B cell (primary cell): ENCODE data around the gene EFCAB13. TPM values are rescaled to one million over a fixed set of nuclear protein-coding genes. Genes with fewer than 3 reads are reported as not detected.
A peak's percentile ranks its signal among the peaks of the same experiment; 100 is the strongest.

Source experiments
- ATAC-seq: fragments of 200-7000 bp; cut with Tn5 transposase; one replicate; pipeline ENCODE4 v1.10.0; 2021; ENCODE audit warnings: low read depth, mild to moderate bottlenecking, moderate number of reproducible peaks, moderate library complexity
- CTCF ChIA-PET: fragments of 350-600 bp; sonication (Branson Sonifier 250); formaldehyde crosslinking; loops from one replicate; lab custom pipeline; 2021; ENCODE audit warnings: antibody characterized with exemption, inconsistent platforms; lab: Charles Lee
- POLR2A ChIA-PET: fragments of 350-600 bp; sonication (Branson Sonifier 250); formaldehyde crosslinking; loops from one replicate; lab custom pipeline; 2021; ENCODE audit warnings: antibody characterized with exemption; lab: Charles Lee
- DNase-seq: peaks from one replicate; pipeline ENCODE4 v3.0.0; 2013
- H2AFZ ChIP-seq: 2 replicates; pipeline ENCODE4 v1.6.1; 2012; ENCODE audit warnings: mild to moderate bottlenecking, low read depth, low read length; ENCODE audit not compliant: insufficient read depth, poor library complexity, severe bottlenecking
- H3K27ac ChIP-seq, 2 donors: 1 replicate in 1 of 2; 2 replicates in 1 of 2; pipeline ENCODE4 v1.5.1; 2012 to 2013; ENCODE audit warnings: low read length in 2 of 2, mild to moderate bottlenecking in 2 of 2, moderate library complexity in 1 of 2
- H3K27me3 ChIP-seq, 4 experiments: fragments of 200-600 bp in 1 of 4; sonication (generic) in 1 of 4; replicated peaks in 1 of 4; 1 replicate in 2 of 4; 2 replicates in 2 of 4; pipeline versions ENCODE4 v1.6.1 to v1.7.0; 2013 to 2016; ENCODE audit warnings: low read length in 3 of 4, mild to moderate bottlenecking in 2 of 4, mixed read lengths in 1 of 4, moderate library complexity in 1 of 4; ENCODE audit not compliant: insufficient read depth in 4 of 4, control insufficient read depth in 3 of 4; ENCODE audit errors: control extremely low read depth in 1 of 4
- H3K36me3 ChIP-seq, 2 experiments: replicated peaks in 1 of 2; 1 replicate in 1 of 2; 2 replicates in 1 of 2; pipeline versions ENCODE4 v1.6.1 to v1.7.1; 2013; ENCODE audit warnings: low read length in 1 of 2; ENCODE audit not compliant: insufficient read depth in 2 of 2, control insufficient read depth in 1 of 2; ENCODE audit errors: control extremely low read depth in 1 of 2, extremely low read depth in 1 of 2
- H3K4me1 ChIP-seq, 2 donors: fragments of 200-600 bp in 1 of 2; sonication (generic) in 1 of 2; 1 replicate in 1 of 2; 2 replicates in 1 of 2; pipeline versions ENCODE4 v1.5.1 to v1.6.1; 2013 to 2017; ENCODE audit warnings: low read length in 2 of 2; ENCODE audit not compliant: control insufficient read depth in 2 of 2, insufficient read depth in 2 of 2
- H3K4me2 ChIP-seq: replicated peaks from 2 replicates; pipeline ENCODE3; 2012; ENCODE audit warnings: mild to moderate bottlenecking, low read depth, low read length; ENCODE audit not compliant: poor library complexity, severe bottlenecking
- H3K4me3 ChIP-seq, 5 experiments: fragments of 200-600 bp in 1 of 5; sonication (generic) in 1 of 5; 1 replicate in 3 of 5; 2 replicates in 2 of 5; pipeline versions ENCODE4 v1.5.1 to v1.7.0; 2011 to 2016; ENCODE audit warnings: low read length in 4 of 5, mild to moderate bottlenecking in 4 of 5, low read depth in 2 of 5, control low read depth in 1 of 5, moderate library complexity in 1 of 5; ENCODE audit not compliant: insufficient read depth in 1 of 5; ENCODE audit errors: control extremely low read depth in 1 of 5, extremely low read depth in 1 of 5
- H3K79me2 ChIP-seq: fragments of 200-600 bp; sonication (generic); one replicate; pipeline ENCODE4 v1.6.0; 2016; ENCODE audit warnings: low read length; ENCODE audit not compliant: control insufficient read depth, insufficient read depth
- H3K9ac ChIP-seq: fragments of 200-600 bp; sonication (generic); 2 replicates; pipeline ENCODE4 v1.6.1; 2017; ENCODE audit warnings: mild to moderate bottlenecking, low read length, moderate library complexity
- H3K9me3 ChIP-seq, 3 donors: one replicate each; pipeline versions ENCODE4 v1.6.1 to v1.7.1; 2013; ENCODE audit warnings: low read length in 2 of 3; ENCODE audit not compliant: control insufficient read depth in 2 of 3, insufficient read depth in 1 of 3; ENCODE audit errors: control extremely low read depth in 1 of 3
- H4K20me1 ChIP-seq: 2 replicates; pipeline ENCODE4 v1.6.0; 2012; ENCODE audit warnings: mild to moderate bottlenecking, low read length; ENCODE audit not compliant: insufficient read depth, control insufficient read depth, poor library complexity, severe bottlenecking
- H3K27ac Mint-ChIP-seq: one replicate; pipeline ENCODE4 v1.8.0; 2021; ENCODE audit warnings: mixed read lengths
- H3K27me3 Mint-ChIP-seq: one replicate; pipeline ENCODE4 v1.8.0; 2021; ENCODE audit warnings: mixed read lengths
- H3K4me1 Mint-ChIP-seq: one replicate; pipeline ENCODE4 v1.8.0; 2021; ENCODE audit warnings: mixed read lengths
- H3K4me3 Mint-ChIP-seq: one replicate; pipeline ENCODE4 v1.8.0; 2021; ENCODE audit warnings: mixed read lengths
- H3K9me3 Mint-ChIP-seq: one replicate; pipeline ENCODE4 v1.8.0; 2022; ENCODE audit warnings: mixed read lengths; ENCODE audit not compliant: insufficient read depth
- CTCF ChIP-seq: fragments of 200-600 bp; IDR thresholded peaks from one replicate; pipeline ENCODE4 v1.8.0; 2022; ENCODE audit warnings: antibody characterized with exemption, mild to moderate bottlenecking
- EZH2 ChIP-seq: IDR thresholded peaks from 2 replicates; pipeline ENCODE4 v1.6.1; 2012; ENCODE audit warnings: borderline replicate concordance, low read depth, mild to moderate bottlenecking, moderate library complexity, low read length; ENCODE audit not compliant: insufficient read depth, poor library complexity, severe bottlenecking
- WGBS: methylation state at CpG from one replicate; pipeline ENCODE4 v1.1.5; 2013; ENCODE audit warnings: missing lambda C conversion rate; ENCODE audit not compliant: insufficient coverage; 5-methylcytosine and 5-hydroxymethylcytosine counted together
- intact Hi-C: fragments of 100-400 bp; cut with micrococcal nuclease; formaldehyde crosslinking; loops from one replicate; pipeline ENCODE4 v1.10.0; 2022
- polyA plus RNA-seq: library from polyadenylated mRNA; depleted of rRNA; stranded (reverse); fragments of >200 nt; gene quantifications from 2 replicates; pipeline ENCODE4 v1.2.3, GENCODE V29; 2012
- total RNA-seq, 2 donors: library from RNA; stranded (reverse); fragments of 120-200 nt in 1 of 2; gene quantifications; 1 replicate in 1 of 2; 2 replicates in 1 of 2; pipeline versions ENCODE4 v1.2.3 to v1.2.4, GENCODE V29; 2013 to 2022

The EFCAB13 gene
- total and polyA plus RNA-seq, 2 donors (not counting 1 experiment from before 2014, with no cell fraction given) = 5.4 to 86.5 TPM

- no peak overlapping the region for H3K27ac ChIP-seq
- no CpG with 5 or more reads among the region's 4 CpGs for WGBS
- H4K20me1 ChIP-seq = no peaks in the 10 kb centered on the region
- no peak overlapping the region for H3K27ac Mint-ChIP-seq
- peaks cover 12% of the 10 kb centered on the region for H3K4me1 Mint-ChIP-seq
- H2AFZ ChIP-seq = no peak overlapping the region
- H3K36me3 ChIP-seq = no peaks in the 10 kb centered on the region
- CTCF ChIA-PET = interaction anchor here (1.3 to 2.1 kb wide), 2 partner anchors 10 to 18 kb away, joined by 4 to 10 read pairs; no protein-coding TSS in a partner anchor
- TF ChIP-seq EZH2 = no peak
- TF ChIP-seq CTCF = no peak
- no peak for ATAC-seq
- H3K4me3 Mint-ChIP-seq = no peak overlapping the region
- DNase-seq = no peak
- H3K79me2 ChIP-seq = no peaks in the 10 kb centered on the region
- no peak overlapping the region for H3K4me3 ChIP-seq
- peak overlapping the region; percentile 17 for H3K4me2 ChIP-seq
- POLR2A ChIA-PET = no interaction called here
- H3K4me1 ChIP-seq = peaks cover 6% of the 10 kb centered on the region in 2 donors
- intact Hi-C loops = no loop called here
- no peaks in the 10 kb centered on the region for H3K27me3 Mint-ChIP-seq
- peaks cover 0 to 8% (median 5%) of the 10 kb centered on the region in 3 donors for H3K9me3 ChIP-seq
- peaks cover 5% of the 10 kb centered on the region for H3K9me3 Mint-ChIP-seq
- no peaks in the 10 kb centered on the region for H3K27me3 ChIP-seq
- no peak overlapping the region for H3K9ac ChIP-seq
Observed at GRCh38 chr17:47305302-47305923, 18.3 kb upstream of the EFCAB13 start.

GRCh38 chr17:47310186-47310733 is 13.5 kb upstream of the EFCAB13 start:
- TF ChIP-seq CTCF = no peak
- no peak for TF ChIP-seq EZH2
- Mint-ChIP-seq H3K4me3 (no peak overlapping the region), H3K27ac (no peak overlapping the region), H3K4me1 (peaks cover 4% of the 10 kb centered on the region), H3K27me3 (no peaks in the 10 kb centered on the region), H3K9me3 (no peaks in the 10 kb centered on the region)
- no peaks in the 10 kb centered on the region for H3K9me3 ChIP-seq
- POLR2A ChIA-PET = interaction anchor here (0.6 kb wide), 1 partner anchor 129 kb away, joined by 7 read pairs; no protein-coding TSS in a partner anchor
- no peak overlapping the region for H3K4me3 ChIP-seq
- H3K36me3 ChIP-seq = no peaks in the 10 kb centered on the region
- no peak overlapping the region for H3K9ac ChIP-seq
- no peak overlapping the region for H3K27ac ChIP-seq
- DNase-seq (no peak), ATAC-seq (no peak)
- no peaks in the 10 kb centered on the region for H3K27me3 ChIP-seq
- no peak overlapping the region for H2AFZ ChIP-seq
- intact Hi-C loops = no loop called here
- CTCF ChIA-PET = interaction anchor here (0.9 to 7.7 kb wide), 2 partner anchors 79 to 84 kb away, joined by 3 to 226 read pairs; no protein-coding TSS in a partner anchor
- no peaks in the 10 kb centered on the region for H3K79me2 ChIP-seq
- H4K20me1 ChIP-seq = no peaks in the 10 kb centered on the region
- 85% methylated on average over 2 of the region's 4 CpGs for WGBS
- H3K4me1 ChIP-seq = peaks cover 1 to 2% of the 10 kb centered on the region in 2 donors
- H3K4me2 ChIP-seq = no peak overlapping the region
